GM03348 (cell line): Measurements from ENCODE around the gene UNC13C.

ENCODE experiments used
- DNase-seq: peaks from one replicate; pipeline ENCODE4 v3.0.0; 2012; ENCODE audit warnings: low spot score

The UNC13C gene

GRCh38 chr15:54026258-54026657 lies 48.0 kb downstream of the UNC13C start:
- DNase-seq, result no peak

- no peak for DNase-seq
Measured at GRCh38 chr15:54026891-54027290, 48.6 kb downstream of the UNC13C start.

- no peak for DNase-seq
Measured at GRCh38 chr15:54029081-54029480, 50.8 kb downstream of the UNC13C start.

GRCh38 chr15:54032066-54032465 lies 53.8 kb downstream of the UNC13C start:
- DNase-seq, result no peak

- no peak for DNase-seq
Measured at GRCh38 chr15:54033356-54033860, 55.2 kb downstream of the UNC13C start.

- DNase-seq, result no peak
Measured at GRCh38 chr15:54033869-54034458, 55.7 kb downstream of the UNC13C start.

GRCh38 chr15:54035616-54036015 lies 57.4 kb downstream of the UNC13C start:
- no peak for DNase-seq

- DNase-seq, result no peak
Measured at GRCh38 chr15:54045397-54045796, 67.2 kb downstream of the UNC13C start.

- DNase-seq, result no peak
Measured at GRCh38 chr15:54046093-54046492, 67.9 kb downstream of the UNC13C start.

GRCh38 chr15:54064365-54064764 lies 86.1 kb downstream of the UNC13C start:
- DNase-seq, result no peak

GRCh38 chr15:54066403-54066802 lies 88.2 kb downstream of the UNC13C start:
- no peak for DNase-seq

GRCh38 chr15:54082836-54083492 lies 104.7 kb downstream of the UNC13C start:
- DNase-seq, result peak; percentile 17

GRCh38 chr15:54083501-54083900 lies 105.3 kb downstream of the UNC13C start:
- no peak for DNase-seq

GRCh38 chr15:54083991-54084390 lies 105.8 kb downstream of the UNC13C start:
- DNase-seq, result no peak

- DNase-seq, result no peak
Measured at GRCh38 chr15:54088837-54089236, 110.6 kb downstream of the UNC13C start.

- no peak for DNase-seq
Measured at GRCh38 chr15:54089776-54090175, 111.5 kb downstream of the UNC13C start.

GRCh38 chr15:54091651-54092050 lies 113.4 kb downstream of the UNC13C start:
- no peak for DNase-seq

- no peak for DNase-seq
Measured at GRCh38 chr15:54094661-54095060, 116.4 kb downstream of the UNC13C start.

- no peak for DNase-seq
Measured at GRCh38 chr15:54097019-54097418, 118.8 kb downstream of the UNC13C start.

- no peak for DNase-seq
Measured at GRCh38 chr15:54099010-54099409, 120.8 kb downstream of the UNC13C start.

- no peak for DNase-seq
Measured at GRCh38 chr15:54101664-54102270, 123.5 kb downstream of the UNC13C start.

- DNase-seq, result no peak
Measured at GRCh38 chr15:54102704-54103103, 124.5 kb downstream of the UNC13C start.

GRCh38 chr15:54109014-54109413 lies 130.8 kb downstream of the UNC13C start:
- DNase-seq, result no peak
